GM23338 (cell line): ENCODE measurements around the gene CNOT8. TPM values are rescaled to one million over a fixed set of nuclear protein-coding genes. Genes with fewer than 3 reads are reported as not detected.

ENCODE experiments used
- ATAC-seq: fragments of 200-7000 bp; cut with Tn5 transposase; 3 replicates; pipeline ENCODE4 v1.9.1; 2020
- DNase-seq: peaks from one replicate; pipeline ENCODE4 v3.0.0-alpha.2; 2015; ENCODE audit warnings: low spot score
- H2AFZ ChIP-seq: fragments of 200-600 bp; sonication (generic); 2 replicates; pipeline ENCODE4 v1.8.0; 2016; ENCODE audit warnings: antibody characterized with exemption, mild to moderate bottlenecking, moderate library complexity
- H3F3A ChIP-seq: fragments of 200-600 bp; sonication (generic); replicated peaks from 2 replicates; pipeline ENCODE4 v1.8.0; 2017; ENCODE audit warnings: antibody characterized with exemption, mixed run types, low read depth
- H3K27ac ChIP-seq: fragments of 200-600 bp; sonication (generic); 2 replicates; pipeline ENCODE4 v1.6.1; 2016; ENCODE audit warnings: low read depth
- H3K27me3 ChIP-seq: fragments of 200-600 bp; sonication (generic); 2 replicates; pipeline ENCODE4 v1.8.0; 2016; ENCODE audit warnings: mild to moderate bottlenecking, mixed run types, moderate library complexity; ENCODE audit not compliant: insufficient read depth
- H3K36me3 ChIP-seq: fragments of 200-600 bp; sonication (generic); 2 replicates; pipeline ENCODE4 v1.8.0; 2016; ENCODE audit warnings: mild to moderate bottlenecking; ENCODE audit not compliant: insufficient read depth
- H3K4me1 ChIP-seq: fragments of 200-600 bp; sonication (generic); 2 replicates; pipeline ENCODE4 v1.8.0; 2016; ENCODE audit warnings: mild to moderate bottlenecking, moderate library complexity; ENCODE audit not compliant: insufficient read depth
- H3K4me2 ChIP-seq: fragments of 200-600 bp; sonication (generic); 2 replicates; pipeline ENCODE4 v1.7.1; 2017; ENCODE audit warnings: mixed run types
- H3K4me3 ChIP-seq: fragments of 200-600 bp; sonication (generic); 2 replicates; pipeline ENCODE4 v1.6.1; 2016; ENCODE audit warnings: mixed run types
- H3K79me2 ChIP-seq: fragments of 200-600 bp; sonication (generic); replicated peaks from 2 replicates; pipeline ENCODE4 v1.8.0; 2017; ENCODE audit warnings: mild to moderate bottlenecking; ENCODE audit not compliant: insufficient read depth
- H3K9me2 ChIP-seq: fragments of 200-600 bp; sonication (generic); 2 replicates; pipeline ENCODE4 v1.8.0; 2017; ENCODE audit not compliant: insufficient read depth
- H4K20me1 ChIP-seq: fragments of 200-600 bp; sonication (generic); replicated peaks from 2 replicates; pipeline ENCODE4 v1.8.0; 2017; ENCODE audit warnings: mild to moderate bottlenecking; ENCODE audit not compliant: insufficient read depth
- H3K27ac Mint-ChIP-seq: 2 replicates; pipeline ENCODE4 v1.8.0; 2020; ENCODE audit warnings: inconsistent platforms, mild to moderate bottlenecking, moderate library complexity, mixed read lengths
- H3K27me3 Mint-ChIP-seq: 3 replicates; pipeline ENCODE4 v1.8.0; 2022; ENCODE audit warnings: low read depth, mild to moderate bottlenecking, moderate library complexity, mixed read lengths, inconsistent platforms; ENCODE audit not compliant: insufficient read depth, poor library complexity
- H3K36me3 Mint-ChIP-seq: 3 replicates; pipeline ENCODE4 v1.8.0; 2021; ENCODE audit warnings: low read depth, mild to moderate bottlenecking, inconsistent platforms, moderate library complexity, mixed read lengths
- H3K4me1 Mint-ChIP-seq: 3 replicates; pipeline ENCODE4 v1.8.0; 2020; ENCODE audit warnings: mild to moderate bottlenecking, inconsistent platforms, mixed read lengths
- H3K4me3 Mint-ChIP-seq: 3 replicates; pipeline ENCODE4 v1.8.0; 2021; ENCODE audit warnings: moderate library complexity, mild to moderate bottlenecking, inconsistent platforms, mixed read lengths
- H3K9me3 Mint-ChIP-seq: 3 replicates; pipeline ENCODE4 v1.8.0; 2020; ENCODE audit warnings: moderate library complexity, mild to moderate bottlenecking, inconsistent platforms, mixed read lengths
- CREB1 ChIP-seq: fragments of 250-450 bp; sonication (Bioruptor Pico); IDR thresholded peaks from 2 replicates; pipeline ENCODE4 v1.5.0; 2020; ENCODE audit warnings: low read depth, mild to moderate bottlenecking, moderate library complexity
- EZH2 ChIP-seq: fragments of 200-600 bp; sonication (generic); IDR thresholded peaks from one replicate; pipeline ENCODE4 v1.8.0; 2017; ENCODE audit warnings: antibody characterized with exemption, mild to moderate bottlenecking, low read depth; ENCODE audit not compliant: unreplicated experiment
- EZH2phosphoT487 ChIP-seq: fragments of 200-600 bp; sonication (generic); IDR thresholded peaks from one replicate; pipeline ENCODE4 v1.8.1; 2018; ENCODE audit warnings: antibody characterized with exemption; ENCODE audit not compliant: unreplicated experiment
- JUNB ChIP-seq: IDR thresholded peaks from one replicate; pipeline ENCODE4 v1.6.1; 2016; ENCODE audit warnings: antibody characterized with exemption; ENCODE audit not compliant: unreplicated experiment
- NANOG ChIP-seq: IDR thresholded peaks from 2 replicates; pipeline ENCODE4 v1.6.1; 2016; ENCODE audit warnings: antibody characterized with exemption, borderline replicate concordance
- POLR2AphosphoS5 ChIP-seq: IDR thresholded peaks from 2 replicates; pipeline ENCODE4 v1.6.1; 2016; ENCODE audit warnings: antibody characterized with exemption, low read depth
- REST ChIP-seq: IDR thresholded peaks from one replicate; pipeline ENCODE4 v1.6.1; 2018; ENCODE audit warnings: antibody characterized with exemption; ENCODE audit not compliant: unreplicated experiment
- STAT1 ChIP-seq: IDR thresholded peaks from one replicate; pipeline ENCODE4 v1.6.1; 2016; ENCODE audit warnings: antibody characterized with exemption; ENCODE audit not compliant: unreplicated experiment
- ZNF114 ChIP-seq: fragments of 250-450 bp; sonication (Bioruptor Pico); IDR thresholded peaks from 2 replicates; pipeline ENCODE4 v1.5.0; 2020; ENCODE audit warnings: mild to moderate bottlenecking, moderate library complexity
- ZNF331 ChIP-seq: fragments of 250-450 bp; sonication (Bioruptor Pico); IDR thresholded peaks from 2 replicates; pipeline ENCODE4 v1.5.0; 2020; ENCODE audit warnings: low read depth, mild to moderate bottlenecking, moderate library complexity
- ZNF462 ChIP-seq: fragments of 250-450 bp; sonication (Bioruptor Pico); IDR thresholded peaks from 2 replicates; pipeline ENCODE4 v1.5.0; 2020; ENCODE audit warnings: mild to moderate bottlenecking, moderate library complexity
- polyA plus RNA-seq: library from polyadenylated mRNA; unstranded; fragments of >200 nt; fragmentation: Nextera tagmentation; extraction: Ambion mirVana; gene quantifications from 2 replicates; pipeline ENCODE4 v1.2.1, GENCODE V29; 2016
- total RNA-seq: library from RNA; depleted of rRNA; stranded (reverse); fragments of >200 nt; shearing (Covaris generic); gene quantifications from 2 replicates; pipeline ENCODE4 v1.2.3, GENCODE V29; 2014
- TF ChIP-seq, protein P1 (sequence below): IDR thresholded peaks from 2 replicates; pipeline ENCODE4 v1.6.1; 2016; ENCODE audit warnings: antibody characterized with exemption
- TF ChIP-seq, protein P2 (sequence below), 2 experiments: fragments of 200-600 bp in 1 of 2; sonication (generic) in 1 of 2; conservative IDR thresholded peaks; 2 replicates each; pipeline versions ENCODE4 v1.5.1 to v1.6.1; 2016 to 2017; ENCODE audit warnings: antibody characterized with exemption in 2 of 2, low read depth in 2 of 2, mild to moderate bottlenecking in 2 of 2, moderate library complexity in 1 of 2

Gene CNOT8
- total and polyA plus RNA-seq, 2 experiments from 2014 or later = 31.2 to 77.7 TPM

DNA sequence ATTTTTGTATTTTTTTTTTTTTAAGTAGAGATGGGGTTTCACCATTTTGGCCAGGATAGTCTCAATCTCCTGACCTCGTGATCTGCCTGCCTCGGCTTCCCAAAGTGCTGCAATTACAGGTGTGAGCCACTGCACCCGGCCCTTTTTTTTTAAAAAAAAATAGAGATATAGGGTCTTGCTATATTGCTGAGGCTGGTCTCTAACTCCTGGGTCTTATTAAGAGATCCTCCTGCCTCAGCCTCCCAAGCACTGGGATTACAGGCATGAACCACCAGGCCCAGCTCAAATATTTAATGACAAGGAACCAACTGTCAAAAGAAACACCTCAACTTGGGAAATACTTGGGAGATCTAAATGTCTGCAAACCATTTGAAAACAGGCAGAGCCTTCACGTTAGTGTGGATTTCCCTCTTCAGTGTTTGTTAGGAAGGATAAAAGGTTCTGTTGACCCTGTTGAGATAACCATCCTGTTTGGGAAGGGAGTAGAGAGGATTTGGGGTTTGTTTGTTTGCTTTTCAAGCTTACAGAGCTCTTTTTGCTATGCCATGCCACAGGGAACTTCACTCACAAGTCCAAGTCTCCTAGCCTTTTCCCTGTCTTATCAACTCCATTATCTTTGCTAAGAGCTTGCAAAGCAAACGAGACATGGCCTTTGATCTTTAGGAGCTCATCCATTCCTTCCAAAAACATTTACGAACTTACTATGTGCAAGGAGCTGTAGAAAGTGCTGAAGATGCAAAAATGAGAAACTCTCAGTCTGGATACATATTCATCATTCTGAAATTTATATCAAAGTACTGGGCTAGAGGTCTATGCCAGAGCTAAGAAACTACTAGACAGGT, 15.5 kb upstream of the CNOT8 start:
- ATAC-seq (no peak), DNase-seq (no peak)
- Mint-ChIP-seq H3K36me3 (no peaks in the 10 kb centered on the region), H3K9me3 (no peaks in the 10 kb centered on the region), H3K27me3 (peaks cover 2% of the 10 kb centered on the region), H3K27ac (no peak overlapping the region), H3K4me3 (no peak overlapping the region), H3K4me1 (no peaks in the 10 kb centered on the region)
- H3K4me2 ChIP-seq = no peak overlapping the region
- H2AFZ ChIP-seq = no peak overlapping the region
- TF ChIP-seq ZNF331 (CRISPR knock-in tag) (no peak), REST (no peak), EZH2 (no peak), STAT1 (no peak), EZH2phosphoT487 (no peak), NANOG (no peak), POLR2AphosphoS5 (no peak), JUNB (no peak), ZNF114 (CRISPR knock-in tag) (no peak), CREB1 (CRISPR knock-in tag) (no peak), ZNF462 (CRISPR knock-in tag) (no peak)
- TF ChIP-seq, protein P1, sequence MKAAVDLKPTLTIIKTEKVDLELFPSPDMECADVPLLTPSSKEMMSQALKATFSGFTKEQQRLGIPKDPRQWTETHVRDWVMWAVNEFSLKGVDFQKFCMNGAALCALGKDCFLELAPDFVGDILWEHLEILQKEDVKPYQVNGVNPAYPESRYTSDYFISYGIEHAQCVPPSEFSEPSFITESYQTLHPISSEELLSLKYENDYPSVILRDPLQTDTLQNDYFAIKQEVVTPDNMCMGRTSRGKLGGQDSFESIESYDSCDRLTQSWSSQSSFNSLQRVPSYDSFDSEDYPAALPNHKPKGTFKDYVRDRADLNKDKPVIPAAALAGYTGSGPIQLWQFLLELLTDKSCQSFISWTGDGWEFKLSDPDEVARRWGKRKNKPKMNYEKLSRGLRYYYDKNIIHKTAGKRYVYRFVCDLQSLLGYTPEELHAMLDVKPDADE = no peak
- TF ChIP-seq, protein P2, sequence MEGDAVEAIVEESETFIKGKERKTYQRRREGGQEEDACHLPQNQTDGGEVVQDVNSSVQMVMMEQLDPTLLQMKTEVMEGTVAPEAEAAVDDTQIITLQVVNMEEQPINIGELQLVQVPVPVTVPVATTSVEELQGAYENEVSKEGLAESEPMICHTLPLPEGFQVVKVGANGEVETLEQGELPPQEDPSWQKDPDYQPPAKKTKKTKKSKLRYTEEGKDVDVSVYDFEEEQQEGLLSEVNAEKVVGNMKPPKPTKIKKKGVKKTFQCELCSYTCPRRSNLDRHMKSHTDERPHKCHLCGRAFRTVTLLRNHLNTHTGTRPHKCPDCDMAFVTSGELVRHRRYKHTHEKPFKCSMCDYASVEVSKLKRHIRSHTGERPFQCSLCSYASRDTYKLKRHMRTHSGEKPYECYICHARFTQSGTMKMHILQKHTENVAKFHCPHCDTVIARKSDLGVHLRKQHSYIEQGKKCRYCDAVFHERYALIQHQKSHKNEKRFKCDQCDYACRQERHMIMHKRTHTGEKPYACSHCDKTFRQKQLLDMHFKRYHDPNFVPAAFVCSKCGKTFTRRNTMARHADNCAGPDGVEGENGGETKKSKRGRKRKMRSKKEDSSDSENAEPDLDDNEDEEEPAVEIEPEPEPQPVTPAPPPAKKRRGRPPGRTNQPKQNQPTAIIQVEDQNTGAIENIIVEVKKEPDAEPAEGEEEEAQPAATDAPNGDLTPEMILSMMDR (conservative IDR thresholded peaks at IDR 0.05; ENCODE audit: low read depth in 2 of 2) = no peak
- no peaks in the 10 kb centered on the region for H4K20me1 ChIP-seq
- H3K27ac ChIP-seq = no peak overlapping the region
- no peaks in the 10 kb centered on the region for H3K4me1 ChIP-seq
- H3K36me3 ChIP-seq = no peaks in the 10 kb centered on the region
- no peaks in the 10 kb centered on the region for H3F3A ChIP-seq
- H3K27me3 ChIP-seq = no peaks in the 10 kb centered on the region
- no peak overlapping the region for H3K4me3 ChIP-seq
- H3K9me2 ChIP-seq = no peaks in the 10 kb centered on the region
- H3K79me2 ChIP-seq = no peaks in the 10 kb centered on the region
